ENCODE measurements around the gene SF3B3. TPM values are rescaled to one million over a fixed set of nuclear protein-coding genes. Genes with fewer than 3 reads are reported as not detected.

SF3B3 gene
- total RNA-seq = 205 TPM
- long read RNA-seq, full-length matches to known transcripts = 2 of 42 reads
- long read RNA-seq, partial matches to known transcripts = 29 of 42 reads
- long read RNA-seq, other reads (novel, unspliced or antisense) = 11 of 42 reads

- no peak for DNase-seq (ENCODE audit: low spot score)
Measured at GRCh38 chr16:70523743-70524398, at the start of gene SF3B3. Gene SF3B3, plus strand, starts transcription at chr16:70523816. Its CDS starts 2,841 bp downstream, at chr16:70526657.

GRCh38 chr16:70474320-70475053 is 49.1 kb upstream of the SF3B3 start:
- no peak for DNase-seq (ENCODE audit: low spot score)

- no peak for DNase-seq (ENCODE audit: low spot score)
Measured at GRCh38 chr16:70475054-70475871, 48.4 kb upstream of the SF3B3 start.

- no peak for DNase-seq (ENCODE audit: low spot score)
Measured at GRCh38 chr16:70476272-70477020, 47.2 kb upstream of the SF3B3 start.

- no peak for DNase-seq (ENCODE audit: low spot score)
Measured at GRCh38 chr16:70478169-70478568, 45.4 kb upstream of the SF3B3 start.

GRCh38 chr16:70478912-70479341 is 44.7 kb upstream of the SF3B3 start:
- no peak for DNase-seq (ENCODE audit: low spot score)

- DNase-seq (ENCODE audit: low spot score) = no peak
Measured at GRCh38 chr16:70480127-70481105, 43.2 kb upstream of the SF3B3 start.

GRCh38 chr16:70481929-70482536 is 41.6 kb upstream of the SF3B3 start:
- DNase-seq (ENCODE audit: low spot score) = no peak

- DNase-seq (ENCODE audit: low spot score) = no peak
Measured at GRCh38 chr16:70482624-70483023, 41.0 kb upstream of the SF3B3 start.

GRCh38 chr16:70483426-70483825 is 40.2 kb upstream of the SF3B3 start:
- DNase-seq (ENCODE audit: low spot score) = no peak

- no peak for DNase-seq (ENCODE audit: low spot score)
Measured at GRCh38 chr16:70484867-70485266, 38.7 kb upstream of the SF3B3 start.

GRCh38 chr16:70490261-70490660 is 33.4 kb upstream of the SF3B3 start:
- no peak for DNase-seq (ENCODE audit: low spot score)

GRCh38 chr16:70493802-70494201 is 29.8 kb upstream of the SF3B3 start:
- no peak for DNase-seq (ENCODE audit: low spot score)

GRCh38 chr16:70494202-70494770 is 29.3 kb upstream of the SF3B3 start:
- DNase-seq (ENCODE audit: low spot score) = no peak

GRCh38 chr16:70494777-70495176 is 28.8 kb upstream of the SF3B3 start:
- no peak for DNase-seq (ENCODE audit: low spot score)

- DNase-seq (ENCODE audit: low spot score) = no peak
Measured at GRCh38 chr16:70495425-70496182, 28.0 kb upstream of the SF3B3 start.

- no peak for DNase-seq (ENCODE audit: low spot score)
Measured at GRCh38 chr16:70496513-70496912, 27.1 kb upstream of the SF3B3 start.

GRCh38 chr16:70508752-70509151 is 14.9 kb upstream of the SF3B3 start:
- DNase-seq (ENCODE audit: low spot score) = no peak

All from mesenteric fat pad (tissue), 1 donor.